Smooth muscle cell (in vitro differentiated cells): ENCODE results near the gene PKP2. TPM values are rescaled to one million over a fixed set of nuclear protein-coding genes. Genes with fewer than 3 reads are reported as not detected.

Experiments used
- DNase-seq: peaks from one replicate; lab custom pipeline; 2025; ENCODE audit not compliant: unreplicated experiment; lab: John Stamatoyannopoulos, UW
- H2AFZ ChIP-seq: fragments of 200-600 bp; sonication (generic); 2 replicates; pipeline ENCODE4 v1.6.0; 2016; ENCODE audit warnings: antibody characterized with exemption, low read depth, mild to moderate bottlenecking
- H3F3A ChIP-seq: fragments of 200-600 bp; sonication (generic); 2 replicates; pipeline ENCODE4 v1.6.0; 2017; ENCODE audit warnings: antibody characterized with exemption, low read depth
- H3K27ac ChIP-seq: fragments of 200-600 bp; sonication (generic); 2 replicates; pipeline ENCODE4 v1.5.1; 2016; ENCODE audit warnings: low read depth, mild to moderate bottlenecking
- H3K27me3 ChIP-seq: fragments of 200-600 bp; sonication (generic); 2 replicates; pipeline ENCODE4 v1.6.1; 2016; ENCODE audit warnings: low read depth, mild to moderate bottlenecking
- H3K36me3 ChIP-seq: fragments of 200-600 bp; sonication (generic); 2 replicates; pipeline ENCODE4 v1.5.1; 2016; ENCODE audit warnings: low read depth
- H3K4me1 ChIP-seq: fragments of 200-600 bp; sonication (generic); 2 replicates; pipeline ENCODE4 v1.5.1; 2016; ENCODE audit warnings: low read depth
- H3K4me2 ChIP-seq: fragments of 200-600 bp; sonication (generic); 2 replicates; pipeline ENCODE4 v1.6.0; 2016; ENCODE audit warnings: mild to moderate bottlenecking
- H3K4me3 ChIP-seq: fragments of 200-600 bp; sonication (generic); 2 replicates; pipeline ENCODE4 v1.5.1; 2016; ENCODE audit warnings: mild to moderate bottlenecking
- H3K79me2 ChIP-seq: fragments of 200-600 bp; sonication (generic); 2 replicates; pipeline ENCODE4 v1.6.0; 2016; ENCODE audit warnings: low read depth, mild to moderate bottlenecking
- H3K9ac ChIP-seq: fragments of 200-600 bp; sonication (generic); 2 replicates; pipeline ENCODE4 v1.6.0; 2016; ENCODE audit warnings: low read depth
- H3K9me3 ChIP-seq: fragments of 200-600 bp; sonication (generic); replicated peaks from 2 replicates; pipeline ENCODE4 v1.5.1; 2016; ENCODE audit warnings: low read depth
- H4K20me1 ChIP-seq: fragments of 200-600 bp; sonication (generic); 2 replicates; pipeline ENCODE4 v1.6.0; 2016; ENCODE audit warnings: low read depth
- CTCF ChIP-seq: fragments of 200-600 bp; sonication (generic); IDR thresholded peaks from 2 replicates; pipeline ENCODE4 v1.5.1; 2017; ENCODE audit warnings: borderline replicate concordance, mild to moderate bottlenecking, antibody characterized with exemption; ENCODE audit not compliant: insufficient read depth, poor library complexity, severe bottlenecking
- WGBS: methylation state at CpG from one replicate; pipeline ENCODE4 v1.1.7; 2016; ENCODE audit warnings: low lambda C conversion rate; 5-methylcytosine and 5-hydroxymethylcytosine counted together
- polyA plus RNA-seq: library from polyadenylated mRNA; unstranded; fragments of >200 nt; fragmentation: Nextera tagmentation; extraction: Ambion mirVana; gene quantifications from 2 replicates; pipeline ENCODE4 v1.2.1, GENCODE V29; 2016
- total RNA-seq: library from RNA; depleted of rRNA; stranded (reverse); fragments of >200 nt; gene quantifications from 2 replicates; pipeline ENCODE4 v1.2.3, GENCODE V29; 2014

PKP2 gene
- total and polyA plus RNA-seq, 2 experiments from 2014 or later: 7.3 to 22.3 TPM

- Histone ChIP-seq H3F3A (peaks cover 5% of the 10 kb centered on the region), H3K27ac (peak overlapping the region; percentile 90), H3K4me1 (peaks cover 8% of the 10 kb centered on the region), H3K9ac (no peak overlapping the region), H3K79me2 (peaks cover 25% of the 10 kb centered on the region), H3K4me3 (peak overlapping the region; percentile 79), H3K9me3 (no peaks in the 10 kb centered on the region), H3K4me2 (peak overlapping the region; percentile 97), H3K27me3 (no peaks in the 10 kb centered on the region), H3K36me3 (peaks cover 16% of the 10 kb centered on the region), H2AFZ (no peak overlapping the region), H4K20me1 (no peaks in the 10 kb centered on the region)
- 53% methylated on average over 4 of the region's 4 CpGs for WGBS
- DNase-seq: no peak
- TF ChIP-seq CTCF: no peak
Measured at GRCh38 chr12:32753605-32754004, 143.0 kb downstream of the PKP2 start.

GRCh38 chr12:32743264-32743663 is 153.3 kb downstream of the PKP2 start:
- Histone ChIP-seq H3K4me3 (no peak overlapping the region), H3K9ac (no peak overlapping the region), H3K27me3 (no peaks in the 10 kb centered on the region), H4K20me1 (peaks cover 17% of the 10 kb centered on the region), H3K27ac (no peak overlapping the region), H3K36me3 (peaks cover 39% of the 10 kb centered on the region), H3K4me2 (no peak overlapping the region), H3K9me3 (no peaks in the 10 kb centered on the region), H3K79me2 (peaks cover 9% of the 10 kb centered on the region), H3K4me1 (no peaks in the 10 kb centered on the region), H2AFZ (no peak overlapping the region), H3F3A (peaks cover 1% of the 10 kb centered on the region)
- DNase-seq: no peak
- TF ChIP-seq CTCF: no peak
- WGBS: 96% methylated on average over 2 of the region's 2 CpGs

GRCh38 chr12:32742133-32742532 is 154.4 kb downstream of the PKP2 start:
- no peaks in the 10 kb centered on the region for H3K4me1 ChIP-seq
- no peak overlapping the region for H3K9ac ChIP-seq
- 93% methylated on average over 10 of the region's 10 CpGs for WGBS
- no peaks in the 10 kb centered on the region for H3K9me3 ChIP-seq
- no peak overlapping the region for H2AFZ ChIP-seq
- no peak for TF ChIP-seq CTCF
- no peak overlapping the region for H3K4me2 ChIP-seq
- peaks cover 6% of the 10 kb centered on the region for H3F3A ChIP-seq
- peaks cover 23% of the 10 kb centered on the region for H4K20me1 ChIP-seq
- no peak overlapping the region for H3K27ac ChIP-seq
- H3K79me2 ChIP-seq: peaks cover 7% of the 10 kb centered on the region
- no peak overlapping the region for H3K4me3 ChIP-seq
- no peaks in the 10 kb centered on the region for H3K27me3 ChIP-seq
- no peak for DNase-seq
- peaks cover 45% of the 10 kb centered on the region for H3K36me3 ChIP-seq

Other genes starting within 250 kb of the PKP2 start
- gene DNM1L, start 217.5 kb downstream of the PKP2 start, total RNA-seq: 56.3 and 88.1 TPM in 2 replicates
- 33.6 and 42.3 TPM in 2 replicates for gene DNM1L, start 217.5 kb downstream of the PKP2 start, polyA plus RNA-seq
- gene YARS2, start 140.9 kb downstream of the PKP2 start, total RNA-seq: 22.5 and 32.6 TPM in 2 replicates
- 25.4 and 25.9 TPM in 2 replicates for gene YARS2, start 140.9 kb downstream of the PKP2 start, polyA plus RNA-seq